Measurements from ENCODE around the gene ZDHHC23. TPM values are rescaled to one million over a fixed set of nuclear protein-coding genes. Genes with fewer than 3 reads are reported as not detected.
A peak's percentile ranks its signal among the peaks of the same experiment; 100 is the strongest.

Gene ZDHHC23
- total and polyA plus RNA-seq, 10 of the 15 experiments (the other 5 are each of a cell fraction or from before 2014, with no cell fraction given): 0.79 to 4.6 (median 2.9) TPM

- TF ChIP-seq ZZZ3 (IDR thresholded peaks at IDR 0.05; ENCODE audit: control insufficient read depth, insufficient read length, low read depth) (no peak), KAT2A (conservative IDR thresholded peaks at IDR 0.05; ENCODE audit: control insufficient read depth, low read depth, low read length) (no peak), POLR2AphosphoS5 (IDR thresholded peaks at IDR 0.05; ENCODE audit: low read length) (no peak), KLF5 (IDR thresholded peaks at IDR 0.05; ENCODE audit: partially characterized antibody) (no peak), ZNF24 (IDR thresholded peaks at IDR 0.05) (no peak), ATF7 (IDR thresholded peaks at IDR 0.05; ENCODE audit: low read depth) (no peak), HDAC6 (IDR thresholded peaks at IDR 0.05; ENCODE audit: unreplicated experiment) (no peak), HDAC2 (IDR thresholded peaks at IDR 0.05) (no peak), ZBTB40 (IDR thresholded peaks at IDR 0.05; ENCODE audit: borderline replicate concordance) (no peak), HCFC1 (IDR thresholded peaks at IDR 0.05; ENCODE audit: low read length) (no peak), SIN3A (IDR thresholded peaks at IDR 0.05; ENCODE audit: low read depth, low read length) (peak; percentile 29; the same call in 1 of the 2 replicates), JUNB (IDR thresholded peaks at IDR 0.05) (no peak), SMAD5 (IDR thresholded peaks at IDR 0.05; ENCODE audit: low read depth) (no peak), NFYB (IDR thresholded peaks at IDR 0.05; ENCODE audit: insufficient read depth, low read depth, low read length) (no peak), USF1 (IDR thresholded peaks at IDR 0.05; ENCODE audit: borderline replicate concordance, extremely low read length, insufficient read depth, low read depth, low read length) (peak; percentile 20), ZNF207 (IDR thresholded peaks at IDR 0.05; ENCODE audit: borderline replicate concordance) (no peak), ZNF622 (IDR thresholded peaks at IDR 0.05) (no peak), ATF3 (IDR thresholded peaks at IDR 0.05; ENCODE audit: borderline replicate concordance, extremely low read depth, low read depth, low read length) (no peak), BHLHE40 (IDR thresholded peaks at IDR 0.05; ENCODE audit: borderline replicate concordance in 1 of 2, low read depth in 2 of 2, low read length in 1 of 2) (peak; percentile 98 to 100), ZBTB33 (IDR thresholded peaks at IDR 0.05) (no peak), SMARCA5 (IDR thresholded peaks at IDR 0.05) (no peak), CHD2 (IDR thresholded peaks at IDR 0.05; ENCODE audit: borderline replicate concordance, low read depth, low read length) (no peak), ZNF384 (IDR thresholded peaks at IDR 0.05; ENCODE audit: borderline replicate concordance, low read depth, low read length) (no peak), GATAD2B (conservative IDR thresholded peaks at IDR 0.05; ENCODE audit: low read depth) (peak; percentile 71), RB1 (IDR thresholded peaks at IDR 0.05; ENCODE audit: borderline replicate concordance) (no peak), BCL11A (IDR thresholded peaks at IDR 0.05; ENCODE audit: low read depth, low read length) (no peak)
Measured at GRCh38 chr3:113947372-113948014, at the start of gene ZDHHC23 (continued).
